Measurements from ENCODE around the gene PDE6G. TPM values are rescaled to one million over a fixed set of nuclear protein-coding genes. Genes with fewer than 3 reads are reported as not detected.

PDE6G gene
- total and polyA plus RNA-seq, 2 of the 13 experiments (the other 11 are each of a cell fraction or from before 2014, with no cell fraction given), result 1.4 to 6.7 TPM

GRCh38 chr17:81665205-81666091, 9.1 kb upstream of the PDE6G start (continued):
- TF ChIP-seq SMAD1 (CRISPR knock-in tag; IDR thresholded peaks at IDR 0.05; ENCODE audit: borderline replicate concordance, low read depth), result no peak
- TF ChIP-seq AGO2 (optimal IDR thresholded peaks at IDR 0.05; ENCODE audit: low read depth, low read length), result peak; percentile 91
- TF ChIP-seq ARID2 (CRISPR knock-in tag; IDR thresholded peaks at IDR 0.05; ENCODE audit: borderline replicate concordance), result peak; percentile 64; the same call in 1 of the 2 replicates
- TF ChIP-seq NFYB (CRISPR knock-in tag; IDR thresholded peaks at IDR 0.05), result 0 out of 2 replicates have a peak, but pooled peaks have one; percentile 7
- 0 out of 2 replicates have a peak, but pooled peaks have one; percentile 30 for TF ChIP-seq SMYD3 (CRISPR knock-in tag; IDR thresholded peaks at IDR 0.05)
- no peak; the same call in 1 of the 2 replicates for TF ChIP-seq PAF1 (CRISPR knock-in tag; IDR thresholded peaks at IDR 0.05)
- TF ChIP-seq ZNF230 (CRISPR knock-in tag; IDR thresholded peaks at IDR 0.05), result 0 out of 2 replicates have a peak, but pooled peaks have one; percentile 9
- TF ChIP-seq ZNF354B (CRISPR knock-in tag; IDR thresholded peaks at IDR 0.05), result 0 out of 2 replicates have a peak, but pooled peaks have one; percentile 92
- TF ChIP-seq SIN3A (IDR thresholded peaks at IDR 0.05; ENCODE audit: borderline replicate concordance, low read depth, low read length), result peak; percentile 26; the same call in 1 of the 2 replicates
- TF ChIP-seq TGIF2 (CRISPR knock-in tag; IDR thresholded peaks at IDR 0.05), result 0 out of 2 replicates have a peak, but pooled peaks have one; percentile 15
- TF ChIP-seq SNRNP70 (IDR thresholded peaks at IDR 0.05; ENCODE audit: low read depth, low read length), result no peak
- no peak for TF ChIP-seq NONO (IDR thresholded peaks at IDR 0.05)
- TF ChIP-seq NONO (CRISPR knock-in tag; conservative IDR thresholded peaks at IDR 0.05), result no peak
- TF ChIP-seq, protein P1, sequence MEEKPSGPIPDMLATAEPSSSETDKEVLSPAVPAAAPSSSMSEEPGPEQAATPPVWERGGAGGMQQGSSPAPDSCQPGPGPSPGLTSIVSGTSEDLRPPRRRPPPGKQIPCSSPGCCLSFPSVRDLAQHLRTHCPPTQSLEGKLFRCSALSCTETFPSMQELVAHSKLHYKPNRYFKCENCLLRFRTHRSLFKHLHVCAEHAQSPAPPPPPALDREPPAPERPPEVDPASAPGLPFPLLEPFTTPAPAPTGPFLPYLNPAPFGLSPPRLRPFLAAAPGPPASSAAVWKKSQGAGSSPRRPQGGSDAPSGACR (CRISPR knock-in tag; IDR thresholded peaks at IDR 0.05), result peak; percentile 5
- TF ChIP-seq ZFP90 (CRISPR knock-in tag; IDR thresholded peaks at IDR 0.05; ENCODE audit: borderline replicate concordance), result peak; percentile 22; the same call in 1 of the 2 replicates
- peak; percentile 74; the same call in 1 of the 2 replicates for TF ChIP-seq ZC3H4 (CRISPR knock-in tag; IDR thresholded peaks at IDR 0.05; ENCODE audit: borderline replicate concordance)
- peak; percentile 22; the same call in 1 of the 2 replicates for TF ChIP-seq ZNF333 (CRISPR knock-in tag; IDR thresholded peaks at IDR 0.05; ENCODE audit: borderline replicate concordance)
- TF ChIP-seq ZNF282 (IDR thresholded peaks at IDR 0.05; ENCODE audit: partially characterized antibody), result no peak
- 0 out of 2 replicates have a peak, but pooled peaks have one; percentile 74 for TF ChIP-seq PAX8 (CRISPR knock-in tag; IDR thresholded peaks at IDR 0.05; ENCODE audit: borderline replicate concordance)
- no peak for TF ChIP-seq ATF1 (CRISPR knock-in tag; IDR thresholded peaks at IDR 0.05)
- TF ChIP-seq, protein P2, sequence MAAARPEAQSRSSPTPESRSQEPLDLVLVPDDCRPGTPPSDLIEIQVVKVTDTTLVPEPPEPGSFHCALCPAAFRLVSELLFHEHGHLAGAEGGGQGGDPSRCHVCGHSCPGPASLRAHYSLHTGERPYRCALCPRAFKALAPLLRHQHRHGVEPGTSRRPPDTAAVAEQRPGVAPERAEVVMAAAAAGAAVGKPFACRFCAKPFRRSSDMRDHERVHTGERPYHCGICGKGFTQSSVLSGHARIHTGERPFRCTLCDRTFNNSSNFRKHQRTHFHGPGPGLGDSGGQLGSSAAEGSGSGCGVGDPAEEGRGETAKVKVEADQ (CRISPR knock-in tag; IDR thresholded peaks at IDR 0.05; ENCODE audit: borderline replicate concordance), result no peak
- peak; percentile 69 for TF ChIP-seq NRL (CRISPR knock-in tag; IDR thresholded peaks at IDR 0.05; ENCODE audit: borderline replicate concordance)
- TF ChIP-seq ZNF225 (CRISPR knock-in tag; IDR thresholded peaks at IDR 0.05), result no peak
- peak; percentile 38; the same call in 1 of the 2 replicates for TF ChIP-seq ZBTB44 (CRISPR knock-in tag; IDR thresholded peaks at IDR 0.05)
- 0 out of 4 replicates have a peak, but pooled peaks of 1 of the 2 experiments have one; percentile 12 for TF ChIP-seq KLF16 (CRISPR knock-in tag; IDR thresholded peaks at IDR 0.05)
- TF ChIP-seq ZNF782 (CRISPR knock-in tag; IDR thresholded peaks at IDR 0.05; ENCODE audit: borderline replicate concordance), result no peak
- TF ChIP-seq ZFP62 (CRISPR knock-in tag; IDR thresholded peaks at IDR 0.05), result no peak
